Panc1 (cell line): ENCODE data around the gene ZSCAN26. TPM values are rescaled to one million over a fixed set of nuclear protein-coding genes. Genes with fewer than 3 reads are reported as not detected.

Experiments
- ATAC-seq: fragments of 200-7000 bp; cut with Tn5 transposase; 2 replicates; pipeline ENCODE4 v1.9.1; 2020; ENCODE audit warnings: mild to moderate bottlenecking, moderate library complexity
- BruUV-seq: library from RNA; stranded (reverse); fragments of 400-500 nt; replicated peaks from 2 replicates; lab custom pipeline; 2021; lab: Mats Ljungman, UMichigan
- CTCF ChIA-PET: fragments of 300-600 bp; sonication (Branson Sonifier 250); formaldehyde crosslinking; loops from one replicate; lab custom pipeline; 2022; ENCODE audit warnings: antibody characterized with exemption; lab: Charles Lee
- POLR2A ChIA-PET: fragments of 300-600 bp; sonication (Branson Sonifier 250); formaldehyde crosslinking; loops from one replicate; lab custom pipeline; 2022; ENCODE audit warnings: antibody characterized with exemption; lab: Charles Lee
- DNase-seq: peaks from one replicate; pipeline ENCODE4 v3.0.0-alpha.2; 2010; ENCODE audit warnings: low read depth, low spot score
- H3K27ac ChIP-seq: 2 replicates; pipeline ENCODE4 v1.5.1; 2011; ENCODE audit warnings: mild to moderate bottlenecking, low read length, inconsistent platforms
- H3K27me3 ChIP-seq: fragments of 200-500 bp; sonication (Bioruptor generic); 2 replicates; pipeline ENCODE4 v1.6.0; 2014; ENCODE audit warnings: low read length, inconsistent platforms; ENCODE audit not compliant: control insufficient read depth, insufficient read depth
- H3K36me3 ChIP-seq: fragments of 200-500 bp; sonication (Bioruptor generic); 2 replicates; pipeline ENCODE4 v1.5.1; 2014; ENCODE audit warnings: inconsistent platforms, mild to moderate bottlenecking, low read length, moderate library complexity; ENCODE audit not compliant: control insufficient read depth, insufficient read depth
- H3K4me1 ChIP-seq: 2 replicates; pipeline ENCODE4 v1.5.1; 2011; ENCODE audit warnings: inconsistent platforms, mild to moderate bottlenecking, low read length, moderate library complexity; ENCODE audit not compliant: control insufficient read depth, insufficient read depth
- H3K4me3 ChIP-seq, 2 experiments: 2 replicates each; pipeline ENCODE4 v1.5.1; 2011 to 2012; ENCODE audit warnings: low read depth in 2 of 2, low read length in 2 of 2, mild to moderate bottlenecking in 2 of 2, inconsistent platforms in 1 of 2, moderate library complexity in 1 of 2
- H3K9me3 ChIP-seq: fragments of 200-500 bp; sonication (Bioruptor generic); 2 replicates; pipeline ENCODE4 v1.5.1; 2014; ENCODE audit warnings: low read depth, mild to moderate bottlenecking, inconsistent platforms, low read length, moderate library complexity; ENCODE audit not compliant: control insufficient read depth, insufficient read depth
- POLR2AphosphoS5 ChIP-seq: IDR thresholded peaks from 2 replicates; pipeline ENCODE4 v1.6.1; 2012; ENCODE audit warnings: mild to moderate bottlenecking, low read depth, low read length, moderate library complexity
- SIN3A ChIP-seq: IDR thresholded peaks from 2 replicates; pipeline ENCODE4 v1.6.1; 2012; ENCODE audit warnings: low read depth, mild to moderate bottlenecking, low read length, moderate library complexity, borderline replicate concordance; ENCODE audit not compliant: insufficient read depth
- TCF7L2 ChIP-seq: IDR thresholded peaks from 2 replicates; pipeline ENCODE4 v1.6.1; 2011; ENCODE audit warnings: mild to moderate bottlenecking, low read depth, low read length, inconsistent platforms
- in situ Hi-C: cut with HindIII; loops from 2 replicates; pipeline ENCODE4 v1.10.0; 2016; ENCODE audit warnings: low sequenced_read_pairs, low pct_unique_long_range_greater_than_20kb
- intact Hi-C: fragments of 100-400 bp; cut with micrococcal nuclease; formaldehyde crosslinking; loops from one replicate; pipeline ENCODE4 v1.10.0; 2022; ENCODE audit not compliant: unreplicated experiment
- total RNA-seq: library from RNA; stranded (reverse); gene quantifications from one replicate; pipeline ENCODE4 v1.2.1, GENCODE V29; 2021; ENCODE audit not compliant: unreplicated experiment
- TF ChIP-seq, protein P1 (sequence below): fragments of 450-650 bp; IDR thresholded peaks from 2 replicates; pipeline ENCODE4 v1.5.1; 2017; ENCODE audit warnings: mild to moderate bottlenecking
- TF ChIP-seq, protein P2 (sequence below), 2 experiments: IDR thresholded peaks; 2 replicates each; pipeline ENCODE4 v1.6.1; 2011 to 2012; ENCODE audit warnings: low read depth in 2 of 2, control low read depth in 1 of 2, low read length in 1 of 2, mild to moderate bottlenecking in 1 of 2, moderate library complexity in 1 of 2; ENCODE audit not compliant: insufficient read depth in 1 of 2

ZSCAN26 gene
- total RNA-seq, 1 experiment from 2014 or later = 6.6 TPM

DNA sequence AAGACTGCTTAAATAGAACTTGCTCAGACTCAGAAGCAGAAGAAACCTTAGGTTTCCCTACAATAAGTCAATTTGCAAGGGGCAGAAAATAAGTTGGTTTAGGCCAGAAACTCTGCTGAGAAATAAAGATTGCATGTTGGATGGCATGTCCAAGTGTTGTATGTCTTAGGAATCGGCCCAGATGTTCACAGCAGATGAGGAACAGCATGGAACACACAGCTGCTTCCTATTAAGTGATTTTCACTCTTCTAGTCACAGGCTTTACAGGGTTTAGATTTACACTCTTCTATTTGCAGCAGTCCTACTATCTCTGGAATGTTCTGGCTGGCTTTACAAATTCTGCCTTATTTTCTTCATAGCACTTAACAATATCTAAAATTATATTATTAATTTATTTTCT is 18.0 kb upstream of the ZSCAN26 start:
- intact Hi-C loops (no loop called here), in situ Hi-C loops (no loop called here)
- POLR2A ChIA-PET = no interaction called here

DNA sequence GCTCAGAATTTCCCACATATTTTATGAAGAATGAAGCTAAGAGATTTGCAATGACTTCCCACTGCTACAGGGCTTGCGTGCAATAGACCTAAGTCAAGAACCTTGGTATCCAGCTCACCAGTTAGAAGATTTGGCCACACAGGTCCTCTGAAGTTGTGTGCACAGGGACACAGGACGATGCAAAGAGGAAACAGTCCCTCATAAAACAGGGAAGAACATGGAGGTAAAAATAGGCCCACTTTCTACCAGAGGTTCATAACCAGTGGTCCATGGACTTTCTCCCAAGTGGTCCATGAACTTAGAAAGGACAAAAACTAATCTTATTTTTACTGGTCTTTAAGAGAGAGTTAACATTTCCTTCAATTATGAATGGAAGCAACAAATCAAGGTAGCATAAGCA is 16.2 kb upstream of the ZSCAN26 start:
- Histone ChIP-seq H3K9me3 (no peaks in the 10 kb centered on the region), H3K27me3 (no peaks in the 10 kb centered on the region), H3K27ac (peak overlapping the region; percentile 51), H3K36me3 (peaks cover 4% of the 10 kb centered on the region; the same call in 1 of the 2 replicates), H3K4me1 (peaks cover 11% of the 10 kb centered on the region), H3K4me3 (peak overlapping the region; percentile 90 to 97)
- POLR2A ChIA-PET = no interaction called here
- TSS peak; percentile 71 for BruUV-seq
- CTCF ChIA-PET = no interaction called here
- DNase-seq = no peak
- TF ChIP-seq, protein P1, sequence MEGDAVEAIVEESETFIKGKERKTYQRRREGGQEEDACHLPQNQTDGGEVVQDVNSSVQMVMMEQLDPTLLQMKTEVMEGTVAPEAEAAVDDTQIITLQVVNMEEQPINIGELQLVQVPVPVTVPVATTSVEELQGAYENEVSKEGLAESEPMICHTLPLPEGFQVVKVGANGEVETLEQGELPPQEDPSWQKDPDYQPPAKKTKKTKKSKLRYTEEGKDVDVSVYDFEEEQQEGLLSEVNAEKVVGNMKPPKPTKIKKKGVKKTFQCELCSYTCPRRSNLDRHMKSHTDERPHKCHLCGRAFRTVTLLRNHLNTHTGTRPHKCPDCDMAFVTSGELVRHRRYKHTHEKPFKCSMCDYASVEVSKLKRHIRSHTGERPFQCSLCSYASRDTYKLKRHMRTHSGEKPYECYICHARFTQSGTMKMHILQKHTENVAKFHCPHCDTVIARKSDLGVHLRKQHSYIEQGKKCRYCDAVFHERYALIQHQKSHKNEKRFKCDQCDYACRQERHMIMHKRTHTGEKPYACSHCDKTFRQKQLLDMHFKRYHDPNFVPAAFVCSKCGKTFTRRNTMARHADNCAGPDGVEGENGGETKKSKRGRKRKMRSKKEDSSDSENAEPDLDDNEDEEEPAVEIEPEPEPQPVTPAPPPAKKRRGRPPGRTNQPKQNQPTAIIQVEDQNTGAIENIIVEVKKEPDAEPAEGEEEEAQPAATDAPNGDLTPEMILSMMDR = no peak
- TF ChIP-seq, protein P2, sequence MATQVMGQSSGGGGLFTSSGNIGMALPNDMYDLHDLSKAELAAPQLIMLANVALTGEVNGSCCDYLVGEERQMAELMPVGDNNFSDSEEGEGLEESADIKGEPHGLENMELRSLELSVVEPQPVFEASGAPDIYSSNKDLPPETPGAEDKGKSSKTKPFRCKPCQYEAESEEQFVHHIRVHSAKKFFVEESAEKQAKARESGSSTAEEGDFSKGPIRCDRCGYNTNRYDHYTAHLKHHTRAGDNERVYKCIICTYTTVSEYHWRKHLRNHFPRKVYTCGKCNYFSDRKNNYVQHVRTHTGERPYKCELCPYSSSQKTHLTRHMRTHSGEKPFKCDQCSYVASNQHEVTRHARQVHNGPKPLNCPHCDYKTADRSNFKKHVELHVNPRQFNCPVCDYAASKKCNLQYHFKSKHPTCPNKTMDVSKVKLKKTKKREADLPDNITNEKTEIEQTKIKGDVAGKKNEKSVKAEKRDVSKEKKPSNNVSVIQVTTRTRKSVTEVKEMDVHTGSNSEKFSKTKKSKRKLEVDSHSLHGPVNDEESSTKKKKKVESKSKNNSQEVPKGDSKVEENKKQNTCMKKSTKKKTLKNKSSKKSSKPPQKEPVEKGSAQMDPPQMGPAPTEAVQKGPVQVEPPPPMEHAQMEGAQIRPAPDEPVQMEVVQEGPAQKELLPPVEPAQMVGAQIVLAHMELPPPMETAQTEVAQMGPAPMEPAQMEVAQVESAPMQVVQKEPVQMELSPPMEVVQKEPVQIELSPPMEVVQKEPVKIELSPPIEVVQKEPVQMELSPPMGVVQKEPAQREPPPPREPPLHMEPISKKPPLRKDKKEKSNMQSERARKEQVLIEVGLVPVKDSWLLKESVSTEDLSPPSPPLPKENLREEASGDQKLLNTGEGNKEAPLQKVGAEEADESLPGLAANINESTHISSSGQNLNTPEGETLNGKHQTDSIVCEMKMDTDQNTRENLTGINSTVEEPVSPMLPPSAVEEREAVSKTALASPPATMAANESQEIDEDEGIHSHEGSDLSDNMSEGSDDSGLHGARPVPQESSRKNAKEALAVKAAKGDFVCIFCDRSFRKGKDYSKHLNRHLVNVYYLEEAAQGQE (IDR thresholded peaks at IDR 0.05; ENCODE audit: insufficient read depth in 1 of 2, low read depth in 2 of 2, low read length in 1 of 2) = no peak
- TF ChIP-seq POLR2AphosphoS5 (no peak), SIN3A (no peak), TCF7L2 (no peak)
- ATAC-seq = no peak
- in situ Hi-C loops (no loop called here), intact Hi-C loops (no loop called here)

More for the DNA sequence above, 18.0 kb upstream of the ZSCAN26 start:
- TF ChIP-seq, protein P1 = no peak
- TF ChIP-seq POLR2AphosphoS5 (no peak), TCF7L2 (no peak), SIN3A (no peak)
- TF ChIP-seq, protein P2 (IDR thresholded peaks at IDR 0.05; ENCODE audit: insufficient read depth in 1 of 2, low read depth in 2 of 2, low read length in 1 of 2) = no peak
- BruUV-seq = no TSS peak
- DNase-seq (no peak), ATAC-seq (no peak)
- Histone ChIP-seq H3K27me3 (no peaks in the 10 kb centered on the region), H3K36me3 (peaks cover 4% of the 10 kb centered on the region; the same call in 1 of the 2 replicates), H3K4me3 (no peak overlapping the region), H3K27ac (no peak overlapping the region), H3K4me1 (peaks cover 11% of the 10 kb centered on the region), H3K9me3 (no peaks in the 10 kb centered on the region)
- CTCF ChIA-PET = no interaction called here
